Measurements from ENCODE around the gene ARHGAP28. TPM values are rescaled to one million over a fixed set of nuclear protein-coding genes. Genes with fewer than 3 reads are reported as not detected.

ARHGAP28 gene
- total RNA-seq = not detected

GRCh38 chr18:6729247-6730091, at the start of gene ARHGAP28:
ARHGAP28 (plus strand) TSS chr18:6729716; CDS start chr18:6729822, 106 bp downstream.
- no peaks in the 10 kb centered on the region for H3K36me3 Mint-ChIP-seq
- ChIA-PET CTCF (no interaction called here), POLR2A (no interaction called here)
- H3K9me3 Mint-ChIP-seq = no peaks in the 10 kb centered on the region
- peak within 1 kb of the TSS; percentile 43 for H3K4me3 Mint-ChIP-seq
- no peak within 1 kb of the TSS for H3K27ac Mint-ChIP-seq
- intact Hi-C loops (cut with micrococcal nuclease) = no loop called here
- H3K4me1 Mint-ChIP-seq (ENCODE audit: low read depth) = peaks cover 5% of the 10 kb centered on the region
- peaks cover 10% of the 10 kb centered on the region for H3K27me3 Mint-ChIP-seq
- peak; percentile 9 for DNase-seq

- Mint-ChIP-seq H3K4me3 (no peak overlapping the region), H3K27ac (no peak overlapping the region), H3K4me1 (ENCODE audit: low read depth) (no peaks in the 10 kb centered on the region), H3K36me3 (no peaks in the 10 kb centered on the region), H3K27me3 (no peaks in the 10 kb centered on the region), H3K9me3 (no peaks in the 10 kb centered on the region)
- intact Hi-C loops (cut with micrococcal nuclease) = no loop called here
- ChIA-PET POLR2A (no interaction called here), CTCF (no interaction called here)
- DNase-seq = no peak
Measured at GRCh38 chr18:6681331-6681875, 48.1 kb upstream of the ARHGAP28 start.

GRCh38 chr18:6682437-6683111, 46.9 kb upstream of the ARHGAP28 start:
- CTCF ChIA-PET = no interaction called here
- no peaks in the 10 kb centered on the region for H3K36me3 Mint-ChIP-seq

GRCh38 chr18:6683112-6683876, 46.2 kb upstream of the ARHGAP28 start:
- Mint-ChIP-seq H3K9me3 (no peaks in the 10 kb centered on the region), H3K27ac (no peak overlapping the region), H3K4me3 (no peak overlapping the region), H3K4me1 (ENCODE audit: low read depth) (no peaks in the 10 kb centered on the region), H3K27me3 (no peaks in the 10 kb centered on the region), H3K36me3 (no peaks in the 10 kb centered on the region)
- CTCF ChIA-PET = no interaction called here
- DNase-seq = no peak
- POLR2A ChIA-PET = no interaction called here
- intact Hi-C loops (cut with micrococcal nuclease) = no loop called here

More at GRCh38 chr18:6682437-6683111, 46.9 kb upstream of the ARHGAP28 start:
- no peaks in the 10 kb centered on the region for H3K9me3 Mint-ChIP-seq
- H3K4me3 Mint-ChIP-seq = no peak overlapping the region
- POLR2A ChIA-PET = no interaction called here
- no peak for DNase-seq
- intact Hi-C loops (cut with micrococcal nuclease) = no loop called here
- no peak overlapping the region for H3K27ac Mint-ChIP-seq
- no peaks in the 10 kb centered on the region for H3K27me3 Mint-ChIP-seq
- H3K4me1 Mint-ChIP-seq (ENCODE audit: low read depth) = no peaks in the 10 kb centered on the region

GRCh38 chr18:6687676-6688075, 41.8 kb upstream of the ARHGAP28 start:
- ChIA-PET CTCF (no interaction called here), POLR2A (no interaction called here)
- no peaks in the 10 kb centered on the region for H3K27me3 Mint-ChIP-seq
- intact Hi-C loops (cut with micrococcal nuclease) = no loop called here
- no peaks in the 10 kb centered on the region for H3K4me1 Mint-ChIP-seq (ENCODE audit: low read depth)
- H3K4me3 Mint-ChIP-seq = no peak overlapping the region
- DNase-seq = no peak
- H3K36me3 Mint-ChIP-seq = no peaks in the 10 kb centered on the region
- H3K9me3 Mint-ChIP-seq = no peaks in the 10 kb centered on the region
- no peak overlapping the region for H3K27ac Mint-ChIP-seq

- Mint-ChIP-seq H3K4me1 (ENCODE audit: low read depth) (no peaks in the 10 kb centered on the region), H3K27me3 (no peaks in the 10 kb centered on the region), H3K27ac (no peak overlapping the region), H3K4me3 (no peak overlapping the region), H3K36me3 (no peaks in the 10 kb centered on the region), H3K9me3 (peaks cover 21% of the 10 kb centered on the region)
- ChIA-PET CTCF (no interaction called here), POLR2A (no interaction called here)
- intact Hi-C loops (cut with micrococcal nuclease) = no loop called here
- no peak for DNase-seq
Measured at GRCh38 chr18:6708890-6709289, 20.6 kb upstream of the ARHGAP28 start.

- H3K27ac Mint-ChIP-seq = no peak overlapping the region
- intact Hi-C loops (cut with micrococcal nuclease) = no loop called here
- CTCF ChIA-PET = no interaction called here
Measured at GRCh38 chr18:6711467-6711866, 18.0 kb upstream of the ARHGAP28 start.

GRCh38 chr18:6712401-6712800, 17.1 kb upstream of the ARHGAP28 start:
- no peak for DNase-seq
- no peaks in the 10 kb centered on the region for H3K36me3 Mint-ChIP-seq
- intact Hi-C loops (cut with micrococcal nuclease) = no loop called here
- no peak overlapping the region for H3K27ac Mint-ChIP-seq
- POLR2A ChIA-PET = no interaction called here
- no peak overlapping the region for H3K4me3 Mint-ChIP-seq
- H3K9me3 Mint-ChIP-seq = peaks cover 5% of the 10 kb centered on the region
- no peaks in the 10 kb centered on the region for H3K4me1 Mint-ChIP-seq (ENCODE audit: low read depth)
- CTCF ChIA-PET = interaction anchor here (0.6 kb wide), 1 partner anchor 247 kb away, joined by 3 read pairs; no protein-coding TSS in a partner anchor
- no peaks in the 10 kb centered on the region for H3K27me3 Mint-ChIP-seq

More at GRCh38 chr18:6711467-6711866, 18.0 kb upstream of the ARHGAP28 start:
- Mint-ChIP-seq H3K9me3 (peaks cover 12% of the 10 kb centered on the region), H3K4me1 (ENCODE audit: low read depth) (no peaks in the 10 kb centered on the region), H3K36me3 (no peaks in the 10 kb centered on the region), H3K4me3 (no peak overlapping the region), H3K27me3 (no peaks in the 10 kb centered on the region)
- POLR2A ChIA-PET = no interaction called here
- no peak for DNase-seq

- H3K4me1 Mint-ChIP-seq (ENCODE audit: low read depth) = no peaks in the 10 kb centered on the region
- ChIA-PET CTCF (no interaction called here), POLR2A (no interaction called here)
- no peaks in the 10 kb centered on the region for H3K27me3 Mint-ChIP-seq
- no peaks in the 10 kb centered on the region for H3K36me3 Mint-ChIP-seq
- no peak overlapping the region for H3K27ac Mint-ChIP-seq
- intact Hi-C loops (cut with micrococcal nuclease) = no loop called here
- peaks cover 9% of the 10 kb centered on the region for H3K9me3 Mint-ChIP-seq
- no peak overlapping the region for H3K4me3 Mint-ChIP-seq
- no peak for DNase-seq
Measured at GRCh38 chr18:6714010-6714409, 15.5 kb upstream of the ARHGAP28 start.

GRCh38 chr18:6718267-6718666, 11.2 kb upstream of the ARHGAP28 start:
- intact Hi-C loops (cut with micrococcal nuclease) = no loop called here
- CTCF ChIA-PET = no interaction called here
- Mint-ChIP-seq H3K27me3 (no peaks in the 10 kb centered on the region), H3K36me3 (no peaks in the 10 kb centered on the region), H3K9me3 (peaks cover 3% of the 10 kb centered on the region), H3K4me3 (no peak overlapping the region), H3K27ac (no peak overlapping the region), H3K4me1 (ENCODE audit: low read depth) (no peaks in the 10 kb centered on the region)
- POLR2A ChIA-PET = no interaction called here
- DNase-seq = no peak

GRCh38 chr18:6719098-6719846, 10.2 kb upstream of the ARHGAP28 start:
- DNase-seq = no peak
- Mint-ChIP-seq H3K4me1 (ENCODE audit: low read depth) (no peaks in the 10 kb centered on the region), H3K4me3 (no peak overlapping the region), H3K27me3 (no peaks in the 10 kb centered on the region), H3K9me3 (peaks cover 3% of the 10 kb centered on the region), H3K27ac (no peak overlapping the region), H3K36me3 (no peaks in the 10 kb centered on the region)
- POLR2A ChIA-PET = no interaction called here
- intact Hi-C loops (cut with micrococcal nuclease) = no loop called here
- CTCF ChIA-PET = no interaction called here
